GM18870 (cell line): ENCODE results near the gene PCCA.
"Not testable (repeated sequence)": the region's sequence is repeated elsewhere in the genome, so short reads cannot be mapped to it uniquely, and the experiment has no call there.

Source experiments
- ATAC-seq: cut with Tn5 transposase; IDR thresholded peaks from one replicate; pipeline ENCODE4 v1.9.1; 2021; ENCODE audit warnings: moderate library complexity; ENCODE audit not compliant: unreplicated experiment

PCCA gene

DNA sequence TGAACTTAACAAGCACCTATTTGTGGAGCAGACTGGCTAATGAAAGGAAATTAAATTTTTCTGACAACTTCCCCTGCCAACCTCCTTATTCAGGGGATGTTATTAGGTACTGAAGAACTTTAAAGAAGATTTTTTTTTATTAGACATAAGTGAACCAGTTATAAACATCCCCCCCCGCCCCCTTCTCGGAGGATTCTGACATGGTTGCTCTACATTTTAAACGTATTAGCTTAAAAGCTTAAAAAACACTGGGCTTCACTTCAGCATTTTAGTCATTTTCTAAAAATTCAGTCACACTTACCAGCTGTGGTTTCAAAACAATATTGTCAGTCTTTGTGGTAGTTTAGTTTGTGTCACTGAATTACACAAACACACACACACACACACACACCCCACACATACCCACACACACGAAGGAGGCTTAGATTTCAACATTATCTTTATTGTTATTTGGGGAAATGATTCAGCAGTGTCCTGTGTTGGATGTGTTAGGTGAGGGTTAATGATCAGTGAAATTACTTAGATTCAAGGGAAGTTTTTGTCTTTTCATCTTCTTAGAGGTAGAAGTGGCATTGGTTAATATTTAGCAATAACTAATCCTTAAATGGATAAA, 145.7 kb downstream of the PCCA start:
- no peak for ATAC-seq

GRCh38 chr13:100235311-100235901, 146.5 kb downstream of the PCCA start:
- no peak for ATAC-seq

GRCh38 chr13:100240109-100240779, 151.4 kb downstream of the PCCA start:
- ATAC-seq, result no peak

- no peak for ATAC-seq
These were observed 155.5 kb downstream of the PCCA start for GRCh38 chr13:100244431-100244830.

GRCh38 chr13:100245104-100245503, 156.2 kb downstream of the PCCA start:
- ATAC-seq, result no peak

DNA sequence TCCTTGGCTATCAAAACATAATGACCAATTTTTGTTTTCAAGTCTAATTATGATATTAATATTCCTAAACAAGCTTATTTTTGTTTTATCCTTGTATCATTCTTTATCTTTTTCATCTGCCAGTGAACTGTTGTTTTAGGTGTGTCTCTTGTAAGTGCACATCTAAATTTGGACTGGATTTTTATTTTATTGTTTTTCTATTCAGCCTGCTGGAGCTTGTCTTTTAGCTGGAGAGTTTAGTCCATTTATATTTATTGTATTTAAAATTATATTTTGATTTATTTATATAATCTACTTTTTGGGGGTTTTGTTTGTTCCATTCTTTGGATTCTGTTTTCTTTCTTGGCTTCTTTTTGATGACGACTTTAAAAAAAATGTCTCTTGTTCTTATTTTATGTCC, 159.0 kb downstream of the PCCA start:
- ATAC-seq, result no peak

GRCh38 chr13:100254002-100254401, 165.1 kb downstream of the PCCA start:
- ATAC-seq, result no peak

GRCh38 chr13:100262404-100262803, 173.5 kb downstream of the PCCA start:
- no peak for ATAC-seq

DNA sequence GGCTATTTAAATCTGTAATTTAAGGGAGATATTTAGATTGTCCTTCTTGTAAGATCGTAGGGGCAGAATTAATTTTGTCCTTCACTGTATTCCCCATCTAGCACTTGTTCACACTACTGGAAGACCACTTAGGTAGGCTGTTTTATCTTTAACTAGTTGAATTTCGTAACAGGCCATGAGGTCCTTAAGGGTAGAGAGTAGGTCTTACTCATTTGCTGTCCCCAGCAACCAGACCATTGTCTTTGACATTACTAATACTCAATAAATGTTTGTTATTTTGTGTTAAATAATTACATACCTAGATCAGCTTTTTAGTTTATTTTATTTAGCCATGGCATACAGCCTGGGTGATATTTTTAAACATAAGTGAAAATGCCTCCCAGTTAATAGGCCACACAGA, 177.1 kb downstream of the PCCA start:
- ATAC-seq, result no peak

- ATAC-seq, result no peak
These were observed 180.9 kb downstream of the PCCA start for GRCh38 chr13:100269837-100270236.

- no peak for ATAC-seq
These were observed 184.2 kb downstream of the PCCA start for GRCh38 chr13:100273138-100273537.

DNA sequence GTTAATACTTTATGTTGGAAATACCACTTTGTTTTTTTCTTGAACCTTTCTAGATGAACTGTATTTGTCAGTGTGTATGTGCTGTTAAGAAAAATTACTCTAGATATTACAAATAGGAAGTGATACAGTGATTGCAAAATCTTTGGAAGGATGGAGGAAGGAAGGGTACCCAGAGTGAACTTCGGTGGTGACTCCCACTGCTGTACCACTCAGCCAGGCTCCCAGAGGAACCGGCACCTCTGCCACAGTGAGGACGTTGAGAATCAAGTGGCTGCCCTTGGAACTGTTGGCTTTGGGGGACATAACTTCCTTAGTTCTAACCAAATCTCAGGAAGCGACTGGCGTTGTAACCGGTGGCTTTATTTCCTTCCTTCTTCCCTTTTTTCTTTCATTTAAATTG, 184.7 kb downstream of the PCCA start:
- no peak for ATAC-seq

DNA sequence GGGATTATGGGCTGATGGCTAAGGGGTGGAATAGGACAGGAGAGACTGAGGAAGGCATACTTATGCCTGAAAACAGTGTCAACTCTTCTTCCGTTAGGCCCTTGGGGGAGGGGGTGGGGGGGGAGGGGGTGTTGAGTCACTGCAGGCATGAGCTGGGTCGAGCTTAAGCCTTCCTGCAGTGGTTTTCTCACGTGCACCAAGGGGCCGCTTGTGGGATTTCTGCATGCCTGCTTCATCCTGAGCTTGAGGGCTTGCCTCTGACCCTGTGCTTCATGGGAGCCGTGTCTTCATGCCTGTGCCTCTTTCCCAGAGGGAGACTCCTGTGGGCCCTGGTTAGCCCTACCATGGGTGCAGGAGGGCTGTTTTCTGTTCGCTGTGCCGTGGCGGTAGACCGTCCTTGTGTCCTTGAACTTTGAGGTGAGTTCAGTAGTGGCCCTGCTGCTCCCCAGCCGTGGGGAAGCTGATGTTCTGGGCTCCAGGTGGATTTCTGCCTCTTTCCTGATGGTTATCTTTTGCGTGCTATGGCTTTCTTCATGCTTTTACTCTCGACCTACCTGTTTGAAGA, 186.1 kb downstream of the PCCA start:
- no peak for ATAC-seq

DNA sequence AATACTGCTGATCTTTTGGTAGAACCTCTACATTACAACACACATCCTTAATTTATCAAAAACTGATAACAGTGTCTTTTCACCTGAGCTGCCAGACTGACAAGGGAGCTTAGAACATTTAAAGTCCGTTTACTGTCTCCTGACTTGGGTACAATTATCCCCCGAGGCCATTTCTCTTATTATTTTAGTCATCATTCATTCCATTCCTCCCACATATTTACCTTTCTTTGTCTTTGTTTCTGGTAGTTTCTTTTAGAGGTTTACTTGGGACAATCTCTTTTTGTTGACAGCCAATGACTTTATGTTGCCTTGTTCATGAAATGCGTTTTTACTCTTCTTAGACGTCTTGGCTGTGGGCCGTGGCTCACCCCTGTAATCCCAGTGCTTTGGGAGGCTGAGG, 186.9 kb downstream of the PCCA start:
- no peak for ATAC-seq

GRCh38 chr13:100280681-100281080, 191.8 kb downstream of the PCCA start:
- no peak for ATAC-seq

GRCh38 chr13:100282306-100282705, 193.4 kb downstream of the PCCA start:
- ATAC-seq, result not testable (repeated sequence)

DNA sequence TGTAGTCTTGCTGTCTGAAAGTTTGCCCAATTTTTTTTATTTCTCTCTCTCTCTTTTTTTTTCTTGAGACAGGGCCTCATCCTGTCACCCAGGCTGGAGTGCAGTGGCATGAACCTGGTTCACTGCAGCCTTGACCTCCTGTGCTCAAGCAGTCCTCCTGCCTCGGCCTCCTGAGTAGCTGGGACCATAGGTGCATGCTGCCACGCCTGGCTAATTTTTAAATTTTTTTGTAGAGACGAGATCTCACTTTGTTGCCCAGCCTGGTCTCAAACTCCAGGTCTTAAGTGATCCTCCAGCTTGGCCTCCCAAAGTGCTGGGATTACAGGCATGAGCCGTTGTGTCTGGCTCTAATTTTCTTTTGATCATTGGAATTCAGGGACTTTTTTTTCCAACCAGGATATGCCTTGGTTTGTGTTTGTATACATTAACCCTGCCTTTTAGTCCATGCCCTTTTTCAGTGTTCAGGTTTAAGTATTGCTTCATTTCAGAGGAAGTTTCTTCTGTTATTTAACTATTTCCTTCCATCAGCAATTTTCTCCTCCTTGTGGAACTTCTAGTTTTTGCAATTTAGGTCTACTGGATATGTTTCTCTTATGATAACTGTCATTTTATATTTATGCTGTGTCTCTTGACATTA, 201.4 kb downstream of the PCCA start:
- ATAC-seq, result no peak

DNA sequence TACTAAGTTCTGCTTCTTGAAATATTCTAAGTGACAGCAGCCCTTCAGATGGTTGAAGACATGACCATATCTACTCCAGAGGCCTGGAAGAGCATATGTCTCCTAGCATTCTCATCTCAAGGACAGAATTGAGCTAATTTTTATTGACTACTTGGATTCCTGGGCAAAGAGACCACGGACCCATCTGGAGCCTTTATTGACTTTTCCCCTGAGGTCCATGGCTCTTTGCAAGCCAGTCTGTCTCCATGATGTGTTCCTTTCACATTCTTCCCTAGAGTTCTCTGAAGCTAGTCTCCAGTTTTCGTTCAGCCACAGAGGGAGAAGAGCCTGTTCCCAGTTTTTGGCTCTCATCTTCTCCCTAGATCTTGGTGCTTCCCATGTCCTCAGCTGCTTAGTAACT, 202.7 kb downstream of the PCCA start:
- ATAC-seq, result no peak

DNA sequence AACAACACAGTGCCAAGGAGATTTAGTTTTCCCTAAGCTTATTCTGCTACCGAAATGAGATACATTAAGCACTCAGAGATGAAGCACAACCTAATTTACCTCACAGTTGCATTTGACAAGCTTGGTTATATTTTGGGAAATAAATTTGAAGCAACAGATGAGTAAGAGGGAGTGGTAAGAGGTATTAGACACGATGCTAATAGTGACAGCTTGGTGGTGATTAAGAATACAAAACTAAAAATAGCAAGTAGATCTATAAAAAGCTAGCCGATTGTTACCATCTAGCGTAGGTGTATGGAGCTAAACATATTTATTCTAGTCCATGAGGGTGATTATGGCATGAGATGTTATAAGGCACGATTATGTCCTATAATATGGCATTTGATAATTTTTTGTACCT, 208.5 kb downstream of the PCCA start:
- no peak for ATAC-seq

GRCh38 chr13:100298116-100298681, 209.3 kb downstream of the PCCA start:
- no peak for ATAC-seq

GRCh38 chr13:100298691-100299090, 209.8 kb downstream of the PCCA start:
- ATAC-seq, result no peak
